T-cell (primary cell): ENCODE measurements around the gene LSMEM2. TPM values are rescaled to one million over a fixed set of nuclear protein-coding genes. Genes with fewer than 3 reads are reported as not detected.
A peak's percentile ranks its signal among the peaks of the same experiment; 100 is the strongest.

ENCODE experiments used
- ATAC-seq, 4 experiments: fragments of 200-7000 bp in 3 of 4; fragments of 150-1000 bp in 1 of 4; cut with Tn5 transposase; replicated peaks in 1 of 4; 1 replicate in 3 of 4; 2 replicates in 1 of 4; pipeline ENCODE4 v1.10.0; 2021; ENCODE audit warnings: moderate library complexity in 3 of 4, mild to moderate bottlenecking in 2 of 4, moderate number of reproducible peaks in 1 of 4
- CTCF ChIA-PET, 2 donors: fragments of 300-600 bp; sonication (Branson Sonifier 250); formaldehyde crosslinking; loops; one replicate each; lab custom pipeline; 2022; ENCODE audit warnings: antibody characterized with exemption in 2 of 2; lab: Charles Lee
- POLR2A ChIA-PET, 2 donors: fragments of 300-600 bp; sonication (Branson Sonifier 250); formaldehyde crosslinking; loops; one replicate each; lab custom pipeline; 2022; ENCODE audit warnings: antibody characterized with exemption in 2 of 2; lab: Charles Lee
- DNase-seq, 35 experiments: peaks; one replicate each; pipeline versions ENCODE4 v3.0.0 to v3.0.0-alpha.2; 2013 to 2023
- H3K27ac ChIP-seq: one replicate; pipeline ENCODE4 v1.5.1; 2013; ENCODE audit warnings: low read length
- H3K27me3 ChIP-seq, 2 experiments: replicated peaks in 1 of 2; 1 replicate in 1 of 2; 2 replicates in 1 of 2; pipeline versions ENCODE4 v1.6.1 to v1.7.0; 2013; ENCODE audit warnings: low read length in 1 of 2, mixed read lengths in 1 of 2; ENCODE audit not compliant: control insufficient read depth in 2 of 2, insufficient read depth in 2 of 2; ENCODE audit errors: extremely low read depth in 1 of 2
- H3K36me3 ChIP-seq, 2 donors: 1 replicate in 1 of 2; 2 replicates in 1 of 2; pipeline versions ENCODE4 v1.6.1 to v1.7.0; 2013; ENCODE audit warnings: low read length in 1 of 2; ENCODE audit not compliant: control insufficient read depth in 2 of 2, insufficient read depth in 1 of 2; ENCODE audit errors: extremely low read depth in 1 of 2
- H3K4me1 ChIP-seq, 2 experiments: 1 replicate in 1 of 2; 2 replicates in 1 of 2; pipeline versions ENCODE4 v1.6.1 to v1.7.0; 2013; ENCODE audit warnings: low read length in 2 of 2, mixed read lengths in 1 of 2; ENCODE audit not compliant: insufficient read depth in 2 of 2, control insufficient read depth in 1 of 2; ENCODE audit errors: extremely low read depth in 1 of 2
- H3K4me3 ChIP-seq, 2 donors: 1 replicate in 1 of 2; 2 replicates in 1 of 2; pipeline versions ENCODE4 v1.5.1 to v1.7.0; 2013; ENCODE audit warnings: mild to moderate bottlenecking in 2 of 2, low read length in 1 of 2, moderate library complexity in 1 of 2; ENCODE audit not compliant: control insufficient read depth in 1 of 2; ENCODE audit errors: extremely low read depth in 1 of 2
- H3K9me3 ChIP-seq: 2 replicates; pipeline ENCODE4 v1.7.0; 2013
- H3K27ac Mint-ChIP-seq, 2 donors: one replicate each; pipeline ENCODE4 v1.8.0; 2020 to 2021; ENCODE audit warnings: mild to moderate bottlenecking in 2 of 2, mixed read lengths in 2 of 2
- H3K27me3 Mint-ChIP-seq, 2 donors: one replicate each; pipeline ENCODE4 v1.8.0; 2021 to 2022; ENCODE audit warnings: mixed read lengths in 2 of 2
- H3K36me3 Mint-ChIP-seq: one replicate; pipeline ENCODE4 v1.8.0; 2021; ENCODE audit warnings: mixed read lengths
- H3K4me1 Mint-ChIP-seq, 3 donors: one replicate each; pipeline ENCODE4 v1.8.0; 2020 to 2022; ENCODE audit warnings: mixed read lengths in 3 of 3, mild to moderate bottlenecking in 1 of 3
- H3K4me3 Mint-ChIP-seq, 3 donors: one replicate each; pipeline ENCODE4 v1.8.0; 2020 to 2022; ENCODE audit warnings: mild to moderate bottlenecking in 3 of 3, mixed read lengths in 3 of 3, moderate library complexity in 3 of 3
- H3K9me3 Mint-ChIP-seq, 3 donors: one replicate each; pipeline ENCODE4 v1.8.0; 2020 to 2022; ENCODE audit warnings: mixed read lengths in 3 of 3
- WGBS: methylation state at CpG from one replicate; pipeline ENCODE4 v1.1.5; 2013; ENCODE audit warnings: missing lambda C conversion rate; ENCODE audit not compliant: insufficient coverage; 5-methylcytosine and 5-hydroxymethylcytosine counted together
- total RNA-seq, 35 experiments: library from RNA in 6 of 35; stranded (reverse) in 6 of 35; fragments of 120-200 nt in 1 of 35; gene quantifications; one replicate each; pipeline versions ENCODE4 v1.2.1 to v1.2.4 and lab custom pipeline; 2013 to 2026

The LSMEM2 gene
- total RNA-seq, 5 donors from 2014 or later (not counting 1 experiment from before 2014, with no cell fraction given) = not detected

- CTCF ChIA-PET = no interaction called here
- no peaks in the 10 kb centered on the region for H3K27me3 Mint-ChIP-seq
- Histone ChIP-seq H3K9me3 (no peaks in the 10 kb centered on the region), H3K36me3 (peaks cover 0 to 5% of the 10 kb centered on the region in 2 donors), H3K4me3 (no peak overlapping the region), H3K27me3 (no peaks in the 10 kb centered on the region), H3K4me1 (peaks cover 9 to 48% of the 10 kb centered on the region in 2 experiments), H3K27ac (no peak overlapping the region)
- ATAC-seq = no peak
- POLR2A ChIA-PET = no interaction called here
- DNase-seq = peak in 1 of 35 experiments; percentile 5
- H3K4me3 Mint-ChIP-seq = no peak overlapping the region
- H3K4me1 Mint-ChIP-seq = peaks cover 33 to 43% (median 42%) of the 10 kb centered on the region in 3 donors
- no peaks in the 10 kb centered on the region for H3K9me3 Mint-ChIP-seq
- peak overlapping the region; percentile 57 to 100 for H3K27ac Mint-ChIP-seq
- WGBS = 93% methylated on average over 11 of the region's 18 CpGs
- H3K36me3 Mint-ChIP-seq = no peaks in the 10 kb centered on the region
These were observed 18.0 kb downstream of the LSMEM2 start for GRCh38 chr3:50296721-50297383.

GRCh38 chr3:50297384-50297775 is 18.5 kb downstream of the LSMEM2 start:
- H3K27me3 ChIP-seq = no peaks in the 10 kb centered on the region

GRCh38 chr3:50297896-50298725 is 19.2 kb downstream of the LSMEM2 start:
- H3K27me3 ChIP-seq = no peaks in the 10 kb centered on the region
- peak overlapping the region; percentile 98 to 100 for H3K27ac Mint-ChIP-seq
- peaks cover 4 to 5% of the 10 kb centered on the region in 2 donors for H3K36me3 ChIP-seq
- POLR2A ChIA-PET = interaction anchor here in 1 of 2 donors (0.5 to 0.6 kb wide), 2 partner anchors 12 to 43 kb away, joined by 3 to 5 read pairs; partner anchors contain the start of gene RASSF1
- DNase-seq = no peak
- no peaks in the 10 kb centered on the region for H3K9me3 Mint-ChIP-seq
- no peaks in the 10 kb centered on the region for H3K27me3 Mint-ChIP-seq
- WGBS = 52% methylated on average over 4 of the region's 9 CpGs
- H3K9me3 ChIP-seq = no peaks in the 10 kb centered on the region
- peaks cover 25 to 34% (median 33%) of the 10 kb centered on the region in 3 donors for H3K4me1 Mint-ChIP-seq
- H3K27ac ChIP-seq = peak overlapping the region; percentile 95
- no peak for ATAC-seq
- CTCF ChIA-PET = interaction anchor here (0.6 to 1.8 kb wide), 4 partner anchors 23 to 626 kb away, joined by 3 to 16 read pairs (median 4); no protein-coding TSS in a partner anchor
- no peaks in the 10 kb centered on the region for H3K36me3 Mint-ChIP-seq
- H3K4me3 Mint-ChIP-seq = peak overlapping the region; percentile 95 to 97 (median 96)
- H3K4me3 ChIP-seq = peak overlapping the region; percentile 75 to 92
- peaks cover 9 to 40% of the 10 kb centered on the region in 2 experiments for H3K4me1 ChIP-seq

More at GRCh38 chr3:50297384-50297775, 18.5 kb downstream of the LSMEM2 start:
- H3K4me3 ChIP-seq = no peak overlapping the region
- H3K4me3 Mint-ChIP-seq = peak overlapping the region; percentile 95 to 97 (median 96)
- ATAC-seq (no peak), DNase-seq (peak in 1 of 35 experiments; percentile 13)
- no peaks in the 10 kb centered on the region for H3K36me3 Mint-ChIP-seq
- peak overlapping the region in 1 of 2 donors; percentile 100 for H3K27ac Mint-ChIP-seq
- no peaks in the 10 kb centered on the region for H3K27me3 Mint-ChIP-seq
- H3K9me3 Mint-ChIP-seq = no peaks in the 10 kb centered on the region
- peaks cover 31 to 41% (median 40%) of the 10 kb centered on the region in 3 donors for H3K4me1 Mint-ChIP-seq
- H3K4me1 ChIP-seq = peaks cover 9 to 47% of the 10 kb centered on the region in 2 experiments
- peaks cover 3 to 5% of the 10 kb centered on the region in 2 donors for H3K36me3 ChIP-seq
- H3K27ac ChIP-seq = no peak overlapping the region
- no peaks in the 10 kb centered on the region for H3K9me3 ChIP-seq
- POLR2A ChIA-PET = no interaction called here
- WGBS = 100% methylated on average over 2 of the region's 2 CpGs
- CTCF ChIA-PET = no interaction called here

- Histone ChIP-seq H3K27me3 (no peaks in the 10 kb centered on the region), H3K27ac (peak within 1 kb of the TSS; percentile 95), H3K36me3 (peaks cover 4 to 5% of the 10 kb centered on the region in 2 donors), H3K4me3 (peak within 1 kb of the TSS; percentile 75 to 92), H3K4me1 (peaks cover 9 to 38% of the 10 kb centered on the region in 2 experiments), H3K9me3 (no peaks in the 10 kb centered on the region)
- Mint-ChIP-seq H3K27ac (peak within 1 kb of the TSS; percentile 98 to 100), H3K27me3 (no peaks in the 10 kb centered on the region), H3K4me1 (peaks cover 25 to 33% (median 33%) of the 10 kb centered on the region in 3 donors), H3K36me3 (no peaks in the 10 kb centered on the region), H3K9me3 (no peaks in the 10 kb centered on the region), H3K4me3 (peak within 1 kb of the TSS; percentile 95 to 97 (median 96))
- 0% methylated on average over 44 of the region's 61 CpGs for WGBS
- POLR2A ChIA-PET = interaction anchor here in 1 of 2 donors (0.6 to 1.9 kb wide), 6 partner anchors 22 to 485 kb away, joined by 3 to 13 read pairs (median 4); partner anchors contain the start of genes GNAI2, RASSF1 and UBA7
- peak; percentile 97 to 100 (median 99) for DNase-seq
- CTCF ChIA-PET = interaction anchor here (0.5 to 1.8 kb wide), 14 partner anchors 18 to 1201 kb away, joined by 3 to 16 read pairs (median 6); partner anchors contain the start of genes CYB561D2 (in 1 of the 2), DCAF1 (in 1 of the 2), GNAI2 (in 1 of the 2) and NPRL2 (in 1 of the 2)
- peak; percentile 84 to 91 (median 90) for ATAC-seq
These were observed 20.1 kb downstream of the LSMEM2 start, which contains the start of the genes HYAL3 and NAA80 for GRCh38 chr3:50298836-50299637. TSS of gene HYAL3 (minus strand) at chr3:50299405. CDS start at chr3:50295602, 3,803 bp downstream. TSS of gene NAA80 (minus strand) at chr3:50299405. CDS start at chr3:50297463, 1,942 bp downstream.

GRCh38 chr3:50299638-50299928 is 20.7 kb downstream of the LSMEM2 start:
- Histone ChIP-seq H3K36me3 (peaks cover 4 to 5% of the 10 kb centered on the region in 2 donors), H3K27ac (peak overlapping the region; percentile 95), H3K9me3 (no peaks in the 10 kb centered on the region), H3K4me3 (peak overlapping the region; percentile 74 to 92), H3K4me1 (peaks cover 9 to 38% of the 10 kb centered on the region in 2 experiments), H3K27me3 (no peaks in the 10 kb centered on the region)
- no peaks in the 10 kb centered on the region for H3K9me3 Mint-ChIP-seq
- peak overlapping the region; percentile 98 to 100 for H3K27ac Mint-ChIP-seq
- peaks cover 25 to 33% (median 33%) of the 10 kb centered on the region in 3 donors for H3K4me1 Mint-ChIP-seq
- no peaks in the 10 kb centered on the region for H3K27me3 Mint-ChIP-seq
- no peaks in the 10 kb centered on the region for H3K36me3 Mint-ChIP-seq
- ChIA-PET CTCF (interaction anchor here in 1 of 2 donors (0.7 to 1.8 kb wide), 11 partner anchors 18 to 128 kb away, joined by 3 to 16 read pairs (median 7); partner anchors contain the start of genes CYB561D2, GNAI2 and NPRL2), POLR2A (interaction anchor here in 1 of 2 donors (0.6 to 1.9 kb wide), 5 partner anchors 22 to 486 kb away, joined by 3 to 13 read pairs (median 4); partner anchors contain the start of genes GNAI2 and UBA7)
- DNase-seq (no peak), ATAC-seq (no peak)
- WGBS = 2% methylated on average over 12 of the region's 12 CpGs
- peak overlapping the region; percentile 95 to 97 (median 96) for H3K4me3 Mint-ChIP-seq
